SK-N-SH (cell line): ENCODE results near the gene TUFT1. TPM values are rescaled to one million over a fixed set of nuclear protein-coding genes. Genes with fewer than 3 reads are reported as not detected.

Experiments
- CTCF ChIA-PET: fragments of 300-600, 350-600 bp; formaldehyde crosslinking; extraction: SDS; loops from one replicate; lab custom pipeline; 2021; lab: Yijun Ruan, JAX
- POLR2A ChIA-PET: fragments of 350-600 bp; sonication (Branson Sonifier 250); formaldehyde crosslinking; extraction: SDS; loops from one replicate; lab custom pipeline; 2020; ENCODE audit warnings: antibody characterized with exemption, inconsistent platforms; lab: Yijun Ruan, JAX
- DNase-seq: peaks from one replicate; pipeline ENCODE4 v3.0.0; 2012
- H2AFZ ChIP-seq: fragments of 200-600 bp; sonication (generic); 2 replicates; pipeline ENCODE4 v1.8.1; 2016; ENCODE audit warnings: antibody characterized with exemption, mild to moderate bottlenecking, low read depth
- H3F3A ChIP-seq: fragments of 200-600 bp; sonication (generic); replicated peaks from 2 replicates; pipeline ENCODE3; 2016; ENCODE audit warnings: antibody characterized with exemption, mild to moderate bottlenecking; ENCODE audit not compliant: insufficient read depth
- H3K27ac ChIP-seq, 2 experiments: fragments of 200-500 bp in 1 of 2; fragments of 200-600 bp in 1 of 2; sonication (Bioruptor generic) in 1 of 2; sonication (generic), shearing (Covaris generic) in 1 of 2; 2 replicates each; pipeline versions ENCODE4 v1.5.1 to v1.6.1; 2014 to 2016; ENCODE audit warnings: low read depth in 2 of 2, inconsistent platforms in 1 of 2, low read length in 1 of 2, mild to moderate bottlenecking in 1 of 2, mixed read lengths in 1 of 2
- H3K27me3 ChIP-seq: fragments of 200-600 bp; sonication (generic), shearing (Covaris generic); 2 replicates; pipeline ENCODE4 v1.6.1; 2016; ENCODE audit warnings: mixed run types; ENCODE audit not compliant: insufficient read depth
- H3K36me3 ChIP-seq, 2 experiments: fragments of 200-500 bp in 1 of 2; fragments of 200-600 bp in 1 of 2; sonication (Bioruptor generic) in 1 of 2; sonication (generic) in 1 of 2; replicated peaks in 1 of 2; 2 replicates each; pipeline versions ENCODE3 to v1.5.1; 2014 to 2016; ENCODE audit warnings: low read length in 1 of 2, mild to moderate bottlenecking in 1 of 2; ENCODE audit not compliant: insufficient read depth in 2 of 2, control insufficient read depth in 1 of 2
- H3K4me1 ChIP-seq, 2 experiments: fragments of 200-500 bp in 1 of 2; fragments of 200-600 bp in 1 of 2; sonication (Bioruptor generic) in 1 of 2; sonication (generic), shearing (Covaris generic) in 1 of 2; 2 replicates each; pipeline versions ENCODE4 v1.5.1 to v1.6.1; 2014 to 2016; ENCODE audit warnings: low read depth in 1 of 2, low read length in 1 of 2, mixed run types in 1 of 2; ENCODE audit not compliant: insufficient read depth in 2 of 2, control insufficient read depth in 1 of 2
- H3K4me2 ChIP-seq: fragments of 200-600 bp; sonication (generic), shearing (Covaris generic); 2 replicates; pipeline ENCODE4 v1.6.1; 2017; ENCODE audit warnings: mixed run types
- H3K4me3 ChIP-seq, 2 experiments: fragments of 200-500 bp in 1 of 2; fragments of 200-600 bp in 1 of 2; sonication (Bioruptor generic) in 1 of 2; sonication (generic), shearing (Covaris generic) in 1 of 2; 2 replicates each; pipeline versions ENCODE4 v1.5.1 to v1.8.1; 2014 to 2016; ENCODE audit warnings: low read depth in 2 of 2, inconsistent platforms in 1 of 2, low read length in 1 of 2, mild to moderate bottlenecking in 1 of 2, mixed read lengths in 1 of 2, moderate library complexity in 1 of 2
- H3K79me2 ChIP-seq: fragments of 200-600 bp; sonication (generic); 2 replicates; pipeline ENCODE4 v1.8.1; 2017; ENCODE audit warnings: mild to moderate bottlenecking; ENCODE audit not compliant: insufficient read depth
- H3K9ac ChIP-seq: fragments of 200-600 bp; sonication (generic); 2 replicates; pipeline ENCODE4 v1.6.1; 2017; ENCODE audit warnings: mixed run types
- H3K9me2 ChIP-seq: fragments of 200-600 bp; sonication (generic); 2 replicates; pipeline ENCODE4 v1.6.1; 2017; ENCODE audit warnings: mixed run types
- H3K9me3 ChIP-seq: fragments of 200-600 bp; sonication (generic); 2 replicates; pipeline ENCODE4 v1.6.1; 2017; ENCODE audit warnings: mixed run types, mild to moderate bottlenecking, moderate library complexity
- H4K20me1 ChIP-seq: fragments of 200-600 bp; sonication (generic); 2 replicates; pipeline ENCODE4 v1.6.1; 2017; ENCODE audit warnings: mild to moderate bottlenecking, mixed run types; ENCODE audit not compliant: insufficient read depth
- ELF1 ChIP-seq: IDR thresholded peaks from 2 replicates; pipeline ENCODE4 v1.4.0; 2012
- EZH2phosphoT487 ChIP-seq: fragments of 200-600 bp; sonication (generic); IDR thresholded peaks from 2 replicates; pipeline ENCODE4 v1.6.1; 2017; ENCODE audit warnings: low read depth, mixed run types, mild to moderate bottlenecking, antibody characterized with exemption, moderate library complexity, borderline replicate concordance
- FOXM1 ChIP-seq: IDR thresholded peaks from 2 replicates; pipeline ENCODE4 v1.4.0; 2012; ENCODE audit warnings: low read depth, mild to moderate bottlenecking
- MEF2A ChIP-seq: IDR thresholded peaks from 2 replicates; pipeline ENCODE4 v1.4.0; 2012; ENCODE audit warnings: low read depth, borderline replicate concordance
- MXI1 ChIP-seq: IDR thresholded peaks from 2 replicates; pipeline ENCODE4 v1.6.1; 2012; ENCODE audit warnings: mild to moderate bottlenecking, low read depth, low read length, improper control_type of control experiment
- NFIC ChIP-seq: IDR thresholded peaks from 2 replicates; pipeline ENCODE4 v1.4.0; 2012; ENCODE audit warnings: borderline replicate concordance
- NRF1 ChIP-seq: IDR thresholded peaks from 2 replicates; pipeline ENCODE4 v1.6.1; 2012; ENCODE audit warnings: low read depth, mild to moderate bottlenecking, low read length
- POLR2AphosphoS5 ChIP-seq: IDR thresholded peaks from 2 replicates; pipeline ENCODE4 v1.6.1; 2012; ENCODE audit warnings: low read depth, low read length
- RAD21 ChIP-seq: IDR thresholded peaks from 2 replicates; pipeline ENCODE4 v1.6.1; 2012; ENCODE audit warnings: mild to moderate bottlenecking, low read length
- RCOR1 ChIP-seq: fragments of 150-350 bp; IDR thresholded peaks from 2 replicates; pipeline ENCODE4 v1.6.1; 2017; ENCODE audit warnings: antibody characterized with exemption, low read length
- RFX5 ChIP-seq: IDR thresholded peaks from 2 replicates; pipeline ENCODE4 v1.6.1; 2012; ENCODE audit warnings: mild to moderate bottlenecking, improper control_type of control experiment, low read length
- RXRA ChIP-seq: IDR thresholded peaks from 2 replicates; pipeline ENCODE4 v1.4.0; 2012; ENCODE audit warnings: low read depth, mild to moderate bottlenecking, borderline replicate concordance
- SIN3A ChIP-seq: IDR thresholded peaks from 2 replicates; pipeline ENCODE4 v1.6.1; 2012; ENCODE audit warnings: low read depth, mild to moderate bottlenecking, low read length, moderate library complexity, borderline replicate concordance
- SMC3 ChIP-seq: IDR thresholded peaks from 2 replicates; pipeline ENCODE4 v1.6.1; 2012; ENCODE audit warnings: low read depth, low read length, improper control_type of control experiment
- TAF1 ChIP-seq: IDR thresholded peaks from 2 replicates; pipeline ENCODE4 v1.6.1; 2012; ENCODE audit warnings: low read depth, mild to moderate bottlenecking, low read length, moderate library complexity, borderline replicate concordance
- TEAD4 ChIP-seq: IDR thresholded peaks from 2 replicates; pipeline ENCODE4 v1.4.0; 2012; ENCODE audit warnings: mild to moderate bottlenecking, borderline replicate concordance; ENCODE audit not compliant: insufficient read depth
- YY1 ChIP-seq: IDR thresholded peaks from 2 replicates; pipeline ENCODE4 v1.4.0; 2012; ENCODE audit warnings: low read depth, mild to moderate bottlenecking
- WGBS: methylation state at CpG from one replicate; pipeline ENCODE4 v1.1.6; 2017; ENCODE audit warnings: low lambda C conversion rate; 5-methylcytosine and 5-hydroxymethylcytosine counted together
- polyA plus RNA-seq, 3 experiments: library from polyadenylated mRNA; depleted of rRNA; stranded (reverse); fragments of >200 nt; gene quantifications; 2 replicates each; pipeline ENCODE4 v1.2.3, GENCODE V29; 2012
- TF ChIP-seq, protein P1 (sequence below): fragments of 200-600 bp; sonication (generic); IDR thresholded peaks from 2 replicates; pipeline ENCODE4 v1.6.1; 2017; ENCODE audit warnings: antibody characterized with exemption, mild to moderate bottlenecking, moderate library complexity
- TF ChIP-seq, protein P2 (sequence below): IDR thresholded peaks from 2 replicates; pipeline ENCODE4 v1.6.1; 2012; ENCODE audit warnings: mild to moderate bottlenecking, low read depth, low read length, moderate library complexity

Gene TUFT1
- polyA plus RNA-seq, 1 of the 3 experiments (the other 2 are of a cell fraction): 20.6 TPM

- TF ChIP-seq, protein P1, sequence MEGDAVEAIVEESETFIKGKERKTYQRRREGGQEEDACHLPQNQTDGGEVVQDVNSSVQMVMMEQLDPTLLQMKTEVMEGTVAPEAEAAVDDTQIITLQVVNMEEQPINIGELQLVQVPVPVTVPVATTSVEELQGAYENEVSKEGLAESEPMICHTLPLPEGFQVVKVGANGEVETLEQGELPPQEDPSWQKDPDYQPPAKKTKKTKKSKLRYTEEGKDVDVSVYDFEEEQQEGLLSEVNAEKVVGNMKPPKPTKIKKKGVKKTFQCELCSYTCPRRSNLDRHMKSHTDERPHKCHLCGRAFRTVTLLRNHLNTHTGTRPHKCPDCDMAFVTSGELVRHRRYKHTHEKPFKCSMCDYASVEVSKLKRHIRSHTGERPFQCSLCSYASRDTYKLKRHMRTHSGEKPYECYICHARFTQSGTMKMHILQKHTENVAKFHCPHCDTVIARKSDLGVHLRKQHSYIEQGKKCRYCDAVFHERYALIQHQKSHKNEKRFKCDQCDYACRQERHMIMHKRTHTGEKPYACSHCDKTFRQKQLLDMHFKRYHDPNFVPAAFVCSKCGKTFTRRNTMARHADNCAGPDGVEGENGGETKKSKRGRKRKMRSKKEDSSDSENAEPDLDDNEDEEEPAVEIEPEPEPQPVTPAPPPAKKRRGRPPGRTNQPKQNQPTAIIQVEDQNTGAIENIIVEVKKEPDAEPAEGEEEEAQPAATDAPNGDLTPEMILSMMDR: no peak
- no peak for TF ChIP-seq FOXM1
Measured at GRCh38 chr1:151504252-151504651, 35.9 kb upstream of the TUFT1 start (continued).

GRCh38 chr1:151504759-151505158 lies 35.4 kb upstream of the TUFT1 start:
- no peaks in the 10 kb centered on the region for H3K79me2 ChIP-seq
- H3F3A ChIP-seq: no peaks in the 10 kb centered on the region
- no peak overlapping the region for H3K4me2 ChIP-seq
- H3K4me3 ChIP-seq: no peak overlapping the region
- H3K9me2 ChIP-seq: no peaks in the 10 kb centered on the region
- no peaks in the 10 kb centered on the region for H3K36me3 ChIP-seq
- no peaks in the 10 kb centered on the region for H3K9me3 ChIP-seq
- H3K4me1 ChIP-seq: no peaks in the 10 kb centered on the region
- H3K9ac ChIP-seq: no peak overlapping the region
- TF ChIP-seq RXRA (no peak), TEAD4 (no peak), EZH2phosphoT487 (no peak), ELF1 (no peak), NFIC (no peak), TAF1 (no peak), MEF2A (no peak), RCOR1 (no peak), RFX5 (no peak), MXI1 (no peak), SMC3 (no peak), NRF1 (no peak), POLR2AphosphoS5 (no peak), YY1 (no peak), SIN3A (no peak), RAD21 (no peak)
- TF ChIP-seq, protein P2, sequence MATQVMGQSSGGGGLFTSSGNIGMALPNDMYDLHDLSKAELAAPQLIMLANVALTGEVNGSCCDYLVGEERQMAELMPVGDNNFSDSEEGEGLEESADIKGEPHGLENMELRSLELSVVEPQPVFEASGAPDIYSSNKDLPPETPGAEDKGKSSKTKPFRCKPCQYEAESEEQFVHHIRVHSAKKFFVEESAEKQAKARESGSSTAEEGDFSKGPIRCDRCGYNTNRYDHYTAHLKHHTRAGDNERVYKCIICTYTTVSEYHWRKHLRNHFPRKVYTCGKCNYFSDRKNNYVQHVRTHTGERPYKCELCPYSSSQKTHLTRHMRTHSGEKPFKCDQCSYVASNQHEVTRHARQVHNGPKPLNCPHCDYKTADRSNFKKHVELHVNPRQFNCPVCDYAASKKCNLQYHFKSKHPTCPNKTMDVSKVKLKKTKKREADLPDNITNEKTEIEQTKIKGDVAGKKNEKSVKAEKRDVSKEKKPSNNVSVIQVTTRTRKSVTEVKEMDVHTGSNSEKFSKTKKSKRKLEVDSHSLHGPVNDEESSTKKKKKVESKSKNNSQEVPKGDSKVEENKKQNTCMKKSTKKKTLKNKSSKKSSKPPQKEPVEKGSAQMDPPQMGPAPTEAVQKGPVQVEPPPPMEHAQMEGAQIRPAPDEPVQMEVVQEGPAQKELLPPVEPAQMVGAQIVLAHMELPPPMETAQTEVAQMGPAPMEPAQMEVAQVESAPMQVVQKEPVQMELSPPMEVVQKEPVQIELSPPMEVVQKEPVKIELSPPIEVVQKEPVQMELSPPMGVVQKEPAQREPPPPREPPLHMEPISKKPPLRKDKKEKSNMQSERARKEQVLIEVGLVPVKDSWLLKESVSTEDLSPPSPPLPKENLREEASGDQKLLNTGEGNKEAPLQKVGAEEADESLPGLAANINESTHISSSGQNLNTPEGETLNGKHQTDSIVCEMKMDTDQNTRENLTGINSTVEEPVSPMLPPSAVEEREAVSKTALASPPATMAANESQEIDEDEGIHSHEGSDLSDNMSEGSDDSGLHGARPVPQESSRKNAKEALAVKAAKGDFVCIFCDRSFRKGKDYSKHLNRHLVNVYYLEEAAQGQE: no peak
- TF ChIP-seq, all 33 proteins: peak for 0
- Histone ChIP-seq H3K27ac (no peak overlapping the region), H3K27me3 (peaks cover 4% of the 10 kb centered on the region; the same call in 1 of the 2 replicates), H4K20me1 (no peaks in the 10 kb centered on the region), H2AFZ (no peak overlapping the region)
- WGBS: 71% methylated on average over 4 of the region's 4 CpGs
- ChIA-PET POLR2A (no interaction called here), CTCF (no interaction called here)
- no peak for DNase-seq
